SU-DHL-6 (cell line): ENCODE results near the gene MAN2A1.

Source experiments
- EZH2phosphoT487 ChIP-seq: fragments of 200-600 bp; sonication (generic), shearing (Covaris generic); conservative IDR thresholded peaks from 2 replicates; pipeline ENCODE4 v1.6.1; 2018; ENCODE audit warnings: mild to moderate bottlenecking, antibody characterized with exemption, low read length, moderate library complexity, mixed read lengths
- TF ChIP-seq, protein P1 (sequence below): fragments of 200-600 bp; sonication (generic); IDR thresholded peaks from one replicate; pipeline ENCODE4 v1.5.1; 2017; ENCODE audit warnings: antibody characterized with exemption, mild to moderate bottlenecking, low read length, moderate library complexity; ENCODE audit not compliant: insufficient read depth, poor library complexity, severe bottlenecking

DNA sequence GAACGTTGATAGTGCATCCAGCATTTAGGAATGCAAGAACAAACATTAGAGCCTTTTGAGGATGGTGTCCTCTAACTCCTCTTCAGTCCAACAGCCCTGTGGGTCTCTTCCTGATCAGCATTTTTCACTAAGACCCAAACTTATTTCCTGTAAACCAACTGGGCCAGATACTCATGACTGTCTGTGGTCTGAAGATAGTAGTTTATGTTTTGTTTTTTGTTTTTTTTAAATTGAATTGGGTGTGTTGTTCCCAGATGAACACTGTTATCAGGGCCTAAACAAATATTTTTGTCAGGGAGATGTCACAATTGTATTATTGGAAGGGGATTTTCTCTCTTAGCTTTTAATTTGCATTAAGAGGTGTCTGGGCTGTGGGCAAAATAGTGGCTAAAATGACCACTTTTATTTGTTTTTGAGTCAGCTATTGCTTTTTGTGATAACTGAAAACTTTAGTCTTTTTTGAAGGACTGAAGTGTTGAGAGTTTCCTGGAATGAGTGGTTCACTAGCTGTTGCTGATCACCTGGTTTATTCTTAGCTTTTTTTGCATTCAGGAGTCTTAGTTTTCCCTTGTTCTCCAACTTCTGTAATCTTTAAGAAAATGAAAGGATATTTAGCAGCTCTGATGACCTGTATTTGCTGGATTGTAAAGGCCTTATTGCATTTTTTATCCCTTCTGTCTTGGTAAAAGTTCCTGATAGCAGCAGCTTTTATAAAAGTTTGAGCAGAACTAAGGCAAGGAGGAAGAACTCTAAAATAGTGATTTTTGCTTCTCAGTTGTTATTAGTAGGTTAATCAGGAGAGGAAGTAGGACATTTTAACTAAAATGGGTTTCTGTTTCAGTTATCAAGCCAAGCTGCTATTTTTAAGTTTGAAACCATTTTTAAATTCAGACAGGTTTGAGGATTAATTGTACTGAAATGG, 5.5 kb downstream of the MAN2A1 start:
- TF ChIP-seq, protein P1, sequence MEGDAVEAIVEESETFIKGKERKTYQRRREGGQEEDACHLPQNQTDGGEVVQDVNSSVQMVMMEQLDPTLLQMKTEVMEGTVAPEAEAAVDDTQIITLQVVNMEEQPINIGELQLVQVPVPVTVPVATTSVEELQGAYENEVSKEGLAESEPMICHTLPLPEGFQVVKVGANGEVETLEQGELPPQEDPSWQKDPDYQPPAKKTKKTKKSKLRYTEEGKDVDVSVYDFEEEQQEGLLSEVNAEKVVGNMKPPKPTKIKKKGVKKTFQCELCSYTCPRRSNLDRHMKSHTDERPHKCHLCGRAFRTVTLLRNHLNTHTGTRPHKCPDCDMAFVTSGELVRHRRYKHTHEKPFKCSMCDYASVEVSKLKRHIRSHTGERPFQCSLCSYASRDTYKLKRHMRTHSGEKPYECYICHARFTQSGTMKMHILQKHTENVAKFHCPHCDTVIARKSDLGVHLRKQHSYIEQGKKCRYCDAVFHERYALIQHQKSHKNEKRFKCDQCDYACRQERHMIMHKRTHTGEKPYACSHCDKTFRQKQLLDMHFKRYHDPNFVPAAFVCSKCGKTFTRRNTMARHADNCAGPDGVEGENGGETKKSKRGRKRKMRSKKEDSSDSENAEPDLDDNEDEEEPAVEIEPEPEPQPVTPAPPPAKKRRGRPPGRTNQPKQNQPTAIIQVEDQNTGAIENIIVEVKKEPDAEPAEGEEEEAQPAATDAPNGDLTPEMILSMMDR: no peak
- TF ChIP-seq EZH2phosphoT487: no peak
